ENCODE results near the gene HSPA1L. TPM values are rescaled to one million over a fixed set of nuclear protein-coding genes. Genes with fewer than 3 reads are reported as not detected.
A peak's percentile ranks its signal among the peaks of the same experiment; 100 is the strongest.

The HSPA1L gene
- total RNA-seq, 4 donors from 2014 or later = 1.3 to 2.3 (median 1.8) TPM

- no peak for TF ChIP-seq POLR2A (IDR thresholded peaks at IDR 0.05)
- TF ChIP-seq, protein P1, sequence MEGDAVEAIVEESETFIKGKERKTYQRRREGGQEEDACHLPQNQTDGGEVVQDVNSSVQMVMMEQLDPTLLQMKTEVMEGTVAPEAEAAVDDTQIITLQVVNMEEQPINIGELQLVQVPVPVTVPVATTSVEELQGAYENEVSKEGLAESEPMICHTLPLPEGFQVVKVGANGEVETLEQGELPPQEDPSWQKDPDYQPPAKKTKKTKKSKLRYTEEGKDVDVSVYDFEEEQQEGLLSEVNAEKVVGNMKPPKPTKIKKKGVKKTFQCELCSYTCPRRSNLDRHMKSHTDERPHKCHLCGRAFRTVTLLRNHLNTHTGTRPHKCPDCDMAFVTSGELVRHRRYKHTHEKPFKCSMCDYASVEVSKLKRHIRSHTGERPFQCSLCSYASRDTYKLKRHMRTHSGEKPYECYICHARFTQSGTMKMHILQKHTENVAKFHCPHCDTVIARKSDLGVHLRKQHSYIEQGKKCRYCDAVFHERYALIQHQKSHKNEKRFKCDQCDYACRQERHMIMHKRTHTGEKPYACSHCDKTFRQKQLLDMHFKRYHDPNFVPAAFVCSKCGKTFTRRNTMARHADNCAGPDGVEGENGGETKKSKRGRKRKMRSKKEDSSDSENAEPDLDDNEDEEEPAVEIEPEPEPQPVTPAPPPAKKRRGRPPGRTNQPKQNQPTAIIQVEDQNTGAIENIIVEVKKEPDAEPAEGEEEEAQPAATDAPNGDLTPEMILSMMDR (IDR thresholded peaks at IDR 0.05) = no peak
Observed at GRCh38 chr6:31778999-31779885, 35.8 kb downstream of the HSPA1L start.

GRCh38 chr6:31778193-31778592 lies 36.9 kb downstream of the HSPA1L start:
- no peak overlapping the region for H3K4me3 ChIP-seq (ENCODE audit: low read depth, poor library complexity, severe bottlenecking)
- intact Hi-C loops (cut with DNase I; ENCODE audit: low total_unique reads) = no loop called here
- no peak for DNase-seq (ENCODE audit: low spot score in 2 of 2)
- TF ChIP-seq, protein P1 (IDR thresholded peaks at IDR 0.05) = no peak
- TF ChIP-seq POLR2A (IDR thresholded peaks at IDR 0.05) = no peak
- WGBS, 2 donors = 96% methylated on average over 5 of the region's 5 CpGs

More at GRCh38 chr6:31778999-31779885, 35.8 kb downstream of the HSPA1L start:
- 83 to 84% methylated on average over 28 to 42 of the region's 43 CpGs for WGBS, 2 donors
- no peak for DNase-seq (ENCODE audit: low spot score in 2 of 2)
- intact Hi-C loops (cut with DNase I; ENCODE audit: low total_unique reads) = no loop called here
- H3K4me3 ChIP-seq (ENCODE audit: low read depth, poor library complexity, severe bottlenecking) = no peak overlapping the region

GRCh38 chr6:31777667-31778050 lies 37.4 kb downstream of the HSPA1L start:
- H3K4me3 ChIP-seq (ENCODE audit: low read depth, poor library complexity, severe bottlenecking) = no peak overlapping the region
- WGBS, 2 donors = 83% methylated on average over 5 of the region's 5 CpGs
- TF ChIP-seq, protein P1 (IDR thresholded peaks at IDR 0.05) = no peak
- TF ChIP-seq POLR2A (IDR thresholded peaks at IDR 0.05) = no peak
- intact Hi-C loops (cut with DNase I; ENCODE audit: low total_unique reads) = no loop called here
- no peak for DNase-seq (ENCODE audit: low spot score in 2 of 2)

DNA sequence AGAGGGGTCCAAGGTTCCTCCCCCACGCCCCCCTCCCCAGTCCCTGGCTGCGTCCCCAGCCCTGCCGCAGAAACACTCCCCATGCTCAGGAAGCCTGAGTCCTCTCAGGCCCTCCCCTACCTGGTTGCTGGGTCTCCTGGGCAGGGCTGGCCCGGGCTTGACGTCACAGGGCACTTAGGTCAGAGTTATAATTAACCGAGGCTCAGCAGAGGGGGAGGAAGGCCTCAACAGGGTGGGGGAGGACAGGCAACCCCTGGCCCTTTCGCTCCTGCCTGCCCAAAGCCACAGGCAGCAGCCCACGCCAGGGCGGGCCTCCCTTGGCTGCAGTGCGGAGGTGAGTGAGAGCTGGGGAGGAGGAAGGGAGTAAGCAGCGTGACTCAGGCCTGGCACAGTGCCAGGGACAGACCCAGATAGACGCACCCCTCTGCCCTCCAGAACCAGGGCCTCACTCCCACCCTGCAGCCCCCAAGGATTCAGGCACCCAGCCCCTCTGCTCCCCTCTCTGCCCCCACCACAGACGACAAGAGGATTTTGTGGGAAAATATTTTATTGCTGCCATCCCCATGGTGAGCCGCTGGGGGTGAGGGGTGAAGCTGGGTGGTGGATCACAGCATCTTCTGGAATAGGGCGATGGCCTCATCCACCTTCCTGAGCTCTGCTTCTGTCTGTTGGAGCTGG lies 38.0 kb downstream of the HSPA1L start, which contains the start of gene VWA7:
VWA7 (minus strand) TSS at position 340 of the 678 bp plus-strand sequence. CDS start 549 bp downstream, outside the sequence.
- H3K4me3 ChIP-seq (ENCODE audit: low read depth, poor library complexity, severe bottlenecking) = no peak within 1 kb of the TSS
- TF ChIP-seq POLR2A (IDR thresholded peaks at IDR 0.05) = no peak
- TF ChIP-seq, protein P1 (IDR thresholded peaks at IDR 0.05) = peak in 1 of 3 donors; percentile 59
- intact Hi-C loops (cut with DNase I; ENCODE audit: low total_unique reads) = no loop called here
- DNase-seq (ENCODE audit: low spot score in 2 of 2) = peak; percentile 52 to 91
- WGBS, 2 donors = 11 to 13% methylated on average over 13 to 15 of the region's 15 CpGs

- H3K4me3 ChIP-seq (ENCODE audit: low read depth, poor library complexity, severe bottlenecking) = no peak overlapping the region
- DNase-seq (ENCODE audit: low spot score in 2 of 2) = no peak
- TF ChIP-seq, protein P1 (IDR thresholded peaks at IDR 0.05) = no peak
- no peak for TF ChIP-seq POLR2A (IDR thresholded peaks at IDR 0.05)
- intact Hi-C loops (cut with DNase I; ENCODE audit: low total_unique reads) = no loop called here
- WGBS, 2 donors = 32 to 38% methylated on average over 14 of the region's 14 CpGs
Observed at GRCh38 chr6:31776485-31776988, 38.5 kb downstream of the HSPA1L start.

Data from lower leg skin (tissue), 4 donors.